HG03442 (cell line): Measurements from ENCODE around the gene MIPEP.
A peak's percentile ranks its signal among the peaks of the same experiment; 100 is the strongest.

Experiments used
- ATAC-seq: cut with Tn5 transposase; IDR thresholded peaks from one replicate; pipeline ENCODE4 v1.9.1; 2021; ENCODE audit warnings: mild to moderate bottlenecking, moderate library complexity; ENCODE audit not compliant: unreplicated experiment

The MIPEP gene

GRCh38 chr13:23855360-23855759 is 33.8 kb downstream of the MIPEP start:
- ATAC-seq, result no peak

DNA sequence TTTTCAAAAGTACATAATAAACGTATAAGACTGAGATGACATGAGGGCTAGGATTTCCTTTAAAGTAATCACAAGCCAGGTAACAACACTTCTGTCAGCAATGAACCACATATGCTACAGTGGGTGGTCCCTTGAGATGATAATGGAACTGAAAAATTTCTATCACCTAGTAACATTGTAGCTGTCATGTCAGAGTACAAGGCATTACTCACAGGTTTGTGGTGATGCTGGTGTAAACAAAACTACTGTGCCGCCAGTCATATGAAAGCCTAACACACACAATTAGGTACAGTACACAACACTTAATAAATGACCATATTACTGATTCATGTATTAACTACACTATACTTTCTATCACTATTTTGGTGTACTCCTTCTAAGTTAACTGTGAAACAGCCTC is 36.8 kb downstream of the MIPEP start:
- ATAC-seq, result peak; percentile 29

DNA sequence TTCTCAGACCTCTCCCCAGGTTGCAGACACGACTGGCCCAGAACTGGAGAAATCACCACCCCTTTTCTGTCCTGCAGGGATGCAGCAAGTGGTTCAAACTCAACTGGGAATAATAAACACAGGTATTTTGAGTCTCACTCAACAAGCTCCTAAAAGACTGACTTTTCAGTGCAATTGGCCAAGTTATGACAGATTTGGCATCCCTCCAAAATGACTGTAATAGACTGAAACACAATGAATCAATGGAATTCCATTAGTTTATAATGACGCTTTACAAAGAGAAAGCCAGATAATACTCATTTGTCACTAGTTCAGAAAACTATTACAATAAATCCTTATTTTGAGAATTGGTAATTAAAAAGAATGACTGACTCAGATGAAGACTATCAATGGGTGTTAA is 38.1 kb downstream of the MIPEP start:
- no peak for ATAC-seq

GRCh38 chr13:23850134-23850533 is 39.1 kb downstream of the MIPEP start:
- ATAC-seq, result no peak

DNA sequence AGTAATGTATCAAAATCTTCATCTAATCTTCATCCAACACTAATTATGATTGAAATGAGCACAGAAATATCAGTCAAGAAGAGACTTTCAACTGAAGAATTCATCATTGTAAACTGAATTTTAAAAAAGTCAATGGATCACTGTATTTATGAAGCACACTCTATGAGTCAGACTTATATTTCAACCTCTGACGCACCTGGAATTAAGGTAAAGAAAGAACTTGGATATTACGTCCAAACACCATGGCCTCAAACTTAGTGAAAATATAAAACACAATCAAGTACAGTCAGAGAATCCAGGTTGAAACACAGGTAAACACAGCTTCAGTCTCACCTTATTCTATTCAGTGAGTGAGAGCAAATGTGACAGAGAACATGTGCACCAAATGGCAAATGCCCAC is 39.5 kb downstream of the MIPEP start:
- ATAC-seq, result no peak

GRCh38 chr13:23848646-23849141 is 40.5 kb downstream of the MIPEP start:
- no peak for ATAC-seq

GRCh38 chr13:23848019-23848418 is 41.2 kb downstream of the MIPEP start:
- no peak for ATAC-seq

DNA sequence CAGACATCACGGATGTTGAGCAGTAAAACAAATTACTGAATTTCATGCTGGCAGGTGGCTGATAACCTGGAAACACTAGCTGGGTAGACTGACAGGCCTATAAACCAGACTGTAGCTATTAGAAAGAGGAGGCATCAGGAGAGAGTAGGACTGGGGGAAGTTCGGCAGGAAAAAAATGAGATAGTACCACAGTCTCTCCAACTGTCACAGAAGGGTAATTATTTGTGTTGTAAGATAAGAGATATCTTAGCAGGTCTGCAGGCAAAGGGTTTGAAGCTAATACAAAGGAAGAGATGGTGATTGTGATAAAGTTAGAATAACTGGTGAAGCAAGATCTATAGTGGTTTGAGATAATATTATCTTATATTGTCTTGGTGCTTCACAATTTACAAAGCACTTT is 41.7 kb downstream of the MIPEP start:
- no peak for ATAC-seq

GRCh38 chr13:23845105-23845725 is 44.0 kb downstream of the MIPEP start:
- ATAC-seq, result no peak

DNA sequence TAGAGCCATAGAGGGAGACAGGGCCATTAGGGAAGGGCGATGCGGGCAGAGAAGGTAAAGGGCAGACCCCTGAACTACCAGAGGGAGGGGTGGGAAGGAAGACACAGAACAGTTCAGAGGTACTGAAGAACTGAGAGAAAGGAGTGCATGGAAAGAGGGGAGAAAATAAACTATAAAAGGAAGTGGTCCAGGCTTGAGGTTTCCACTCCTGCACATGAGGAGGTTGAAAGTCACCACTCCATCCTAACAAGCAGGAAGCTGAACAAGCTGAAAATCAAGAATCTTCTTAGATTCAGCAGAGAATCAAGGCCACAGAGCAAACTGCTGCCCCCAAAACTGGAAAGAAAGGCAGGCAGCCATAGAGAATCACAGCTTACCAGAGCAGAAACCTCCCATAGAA is 45.1 kb downstream of the MIPEP start:
- no peak for ATAC-seq

DNA sequence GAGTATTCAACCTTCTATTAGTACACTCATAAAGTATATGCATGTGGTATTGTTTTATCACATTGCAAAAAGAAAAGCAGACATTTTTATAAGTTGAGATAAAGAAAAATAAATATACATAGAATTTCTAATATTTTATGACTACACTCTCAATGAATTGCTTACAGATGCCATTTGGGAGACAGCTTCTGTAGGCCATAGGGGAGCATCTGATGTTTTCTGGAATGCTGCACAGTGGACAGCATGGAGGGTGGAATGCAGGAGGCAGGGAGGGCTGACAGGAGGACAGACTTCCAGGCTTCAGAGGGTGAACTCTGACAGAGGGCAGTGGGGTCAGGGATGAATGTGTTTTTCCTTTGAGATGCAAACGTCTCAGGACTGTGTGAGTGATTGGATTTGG is 45.8 kb downstream of the MIPEP start:
- no peak for ATAC-seq

DNA sequence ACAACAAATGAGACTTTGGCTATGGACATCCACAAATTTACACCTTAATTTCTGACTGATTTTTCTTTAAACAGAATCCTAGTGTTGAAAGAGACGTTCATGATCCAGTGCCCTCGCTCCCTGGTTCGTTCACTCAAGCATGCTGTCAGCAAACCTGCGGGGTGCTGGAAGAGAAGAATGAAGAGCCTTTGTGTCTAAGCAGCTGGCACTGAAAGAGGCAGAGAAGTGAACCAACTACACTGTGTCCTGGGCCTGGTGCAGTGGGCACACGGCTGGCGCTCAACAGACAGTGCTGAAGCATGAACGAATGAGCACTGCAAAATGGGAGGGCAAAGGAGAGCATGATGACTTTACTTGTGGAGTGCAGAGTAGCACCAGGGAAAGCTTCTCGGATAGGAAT is 46.8 kb downstream of the MIPEP start:
- ATAC-seq, result no peak

GRCh38 chr13:23833733-23834611 is 55.2 kb downstream of the MIPEP start:
- ATAC-seq, result no peak

DNA sequence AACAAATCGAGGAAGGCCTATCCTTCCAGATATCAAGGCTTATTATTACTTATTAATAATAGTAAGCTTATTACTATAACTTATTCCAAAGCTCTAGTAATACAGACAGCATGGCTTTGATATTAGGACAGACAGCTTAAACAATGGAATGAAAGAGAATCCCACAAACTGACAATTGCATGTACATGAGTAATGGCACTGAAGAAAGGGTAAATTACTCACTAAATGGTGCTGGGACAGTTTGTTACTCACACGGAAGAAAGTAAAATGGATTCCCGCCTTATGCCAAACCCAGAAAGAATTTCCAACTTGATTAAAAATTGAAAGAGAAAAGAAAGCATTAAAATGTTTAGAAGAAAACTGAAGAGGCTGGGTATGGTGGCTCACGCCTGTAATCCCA is 60.3 kb downstream of the MIPEP start:
- ATAC-seq, result no peak

- no peak for ATAC-seq
Measured at GRCh38 chr13:23828086-23828485, 61.1 kb downstream of the MIPEP start.

DNA sequence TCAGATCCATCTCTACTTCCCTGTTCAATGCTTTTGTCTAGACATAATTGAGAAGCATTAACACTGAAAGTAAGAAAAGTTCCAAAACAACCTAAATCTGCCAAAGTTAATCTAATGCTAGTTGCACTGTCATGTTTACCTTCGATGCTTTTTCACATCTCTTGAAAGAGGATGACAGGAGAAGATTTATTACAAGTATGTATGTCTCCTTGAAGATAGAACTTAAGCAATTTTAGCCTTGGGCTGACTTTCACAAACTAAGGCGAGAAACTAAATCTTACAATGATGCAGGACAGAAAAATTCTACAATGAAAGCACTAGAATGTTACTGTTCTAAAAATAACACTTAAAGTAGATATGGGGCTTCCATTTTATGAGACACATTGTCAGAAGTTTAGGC is 64.0 kb downstream of the MIPEP start:
- ATAC-seq, result no peak

DNA sequence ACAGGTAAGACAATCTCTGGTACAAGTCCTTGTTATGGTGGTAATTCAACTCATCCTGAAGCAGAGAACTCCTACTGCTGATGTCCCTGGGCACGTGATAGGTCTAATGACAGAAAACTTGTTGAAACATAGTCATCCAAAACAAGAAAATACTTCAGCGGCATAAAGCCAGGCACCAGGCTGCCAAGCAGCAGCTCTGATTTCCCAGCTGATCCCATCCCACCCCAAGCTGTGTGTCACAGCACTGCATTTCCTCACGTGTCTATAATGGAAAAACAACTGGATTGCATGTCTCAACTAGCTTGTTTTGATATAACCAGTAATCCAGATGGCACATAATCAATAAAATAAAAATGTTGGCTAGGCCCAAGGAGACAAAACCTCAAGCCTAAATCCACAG is 64.8 kb downstream of the MIPEP start:
- no peak for ATAC-seq

DNA sequence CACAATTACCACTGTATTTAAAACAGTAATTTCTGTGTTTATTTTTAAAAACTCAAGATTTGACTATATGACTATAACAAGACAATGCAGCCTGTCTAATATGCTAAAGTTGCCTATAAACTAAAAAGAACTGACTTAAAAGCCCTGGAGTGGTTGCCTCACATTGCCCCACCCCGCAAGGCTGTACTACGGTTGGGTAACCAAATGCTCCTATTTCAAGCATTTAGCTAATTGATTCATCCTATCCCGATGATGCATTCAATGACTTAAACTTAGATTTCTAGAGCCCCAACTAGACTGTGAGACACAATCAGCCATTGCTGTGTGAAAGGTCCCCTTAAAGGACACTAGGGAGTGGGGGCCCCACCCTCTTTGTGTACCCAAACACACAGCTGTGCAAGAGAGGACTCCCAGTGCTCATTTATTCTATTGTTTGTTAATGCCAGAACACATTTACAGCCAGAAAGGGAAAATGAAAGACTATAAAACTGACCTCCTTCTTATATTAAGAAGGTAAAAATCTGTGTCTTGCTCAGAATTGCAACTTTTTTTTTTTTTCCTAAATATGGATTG is 66.9 kb downstream of the MIPEP start:
- no peak for ATAC-seq

DNA sequence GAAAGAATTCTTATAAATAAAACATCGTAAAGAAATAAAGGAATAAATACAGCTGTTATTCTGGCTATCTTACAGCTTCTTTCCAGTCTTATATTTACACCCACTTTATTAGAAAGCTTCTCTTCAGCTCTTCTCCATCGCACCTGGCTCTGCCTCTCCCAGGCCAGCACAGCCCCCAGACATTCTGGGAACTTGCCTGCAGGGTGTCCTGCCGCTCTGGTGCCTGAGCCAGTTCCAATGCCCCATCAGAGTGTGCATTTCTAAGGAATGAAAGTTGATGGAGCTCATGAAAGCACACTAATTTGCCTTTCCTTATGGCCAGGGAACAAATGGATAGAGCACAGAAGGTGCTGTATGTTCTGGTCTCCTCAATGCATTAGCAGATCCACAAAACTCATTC is 68.7 kb downstream of the MIPEP start:
- no peak for ATAC-seq

DNA sequence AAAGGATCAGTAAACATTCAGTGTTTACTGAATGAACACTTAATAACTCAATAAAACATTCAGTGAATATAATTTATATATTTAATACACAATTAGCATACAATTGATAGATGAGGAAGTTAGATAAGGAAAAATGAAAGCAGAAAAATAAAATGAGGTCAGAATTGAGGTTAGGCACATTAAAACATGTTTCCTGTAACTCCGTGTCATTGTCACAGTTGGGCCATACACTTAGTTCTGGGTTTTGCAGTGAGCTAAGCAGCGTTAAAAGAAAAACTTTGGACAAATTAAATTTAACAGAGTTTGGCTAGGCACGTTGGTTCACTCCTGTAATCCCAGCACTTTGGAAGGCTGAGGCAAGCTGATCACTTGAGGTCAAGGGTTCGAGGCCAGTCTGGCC is 71.4 kb downstream of the MIPEP start:
- no peak for ATAC-seq

GRCh38 chr13:23817136-23817535 is 72.1 kb downstream of the MIPEP start:
- ATAC-seq, result no peak

DNA sequence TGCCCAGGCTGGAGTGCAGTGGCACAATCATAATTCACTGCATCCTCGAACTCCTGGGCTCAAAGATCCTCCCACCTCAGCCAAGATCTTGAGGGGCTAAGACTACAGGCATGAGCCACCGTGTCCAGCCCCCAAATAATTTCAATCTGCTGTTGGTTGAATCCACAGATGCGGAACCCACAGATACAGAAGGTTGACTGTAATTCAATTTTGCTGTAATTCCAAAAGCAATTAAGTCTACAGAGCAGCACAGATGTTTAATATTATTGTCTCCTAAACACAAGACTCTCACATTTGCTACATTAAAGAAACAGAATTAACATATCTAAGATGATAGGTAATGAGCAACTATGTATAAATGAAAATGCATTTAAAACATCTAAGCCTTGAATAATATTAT is 75.6 kb downstream of the MIPEP start:
- ATAC-seq, result no peak
